HG02763 (cell line): ENCODE measurements around the gene NFKBIZ.
A peak's percentile ranks its signal among the peaks of the same experiment; 100 is the strongest.
"Not testable (repeated sequence)": the region's sequence is repeated elsewhere in the genome, so short reads cannot be mapped to it uniquely, and the experiment has no call there.

Experiments used
- ATAC-seq: cut with Tn5 transposase; IDR thresholded peaks from one replicate; pipeline ENCODE4 v1.9.1; 2021; ENCODE audit warnings: mild to moderate bottlenecking, moderate library complexity; ENCODE audit not compliant: unreplicated experiment

Gene NFKBIZ

GRCh38 chr3:101868534-101869464 is 19.5 kb downstream of the NFKBIZ start:
- no peak for ATAC-seq

DNA sequence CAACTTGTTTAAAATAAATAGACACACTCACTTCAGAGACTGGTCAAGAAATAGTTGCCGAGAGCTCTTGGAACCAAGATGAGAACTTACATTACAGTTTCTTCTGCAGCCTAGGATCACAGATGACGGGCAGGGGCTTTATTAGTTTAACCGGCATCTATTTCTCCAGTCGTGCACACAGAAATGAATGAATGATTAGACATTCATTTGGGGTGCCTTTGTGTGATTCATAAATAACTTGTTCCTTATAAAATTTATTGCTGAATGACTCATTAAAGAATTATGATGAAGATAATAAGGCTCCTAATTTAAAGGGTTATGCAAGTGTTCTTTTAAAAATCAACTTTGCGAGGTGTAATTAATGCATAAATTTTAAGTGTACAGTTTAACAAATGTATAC is 20.8 kb downstream of the NFKBIZ start:
- ATAC-seq: no peak

DNA sequence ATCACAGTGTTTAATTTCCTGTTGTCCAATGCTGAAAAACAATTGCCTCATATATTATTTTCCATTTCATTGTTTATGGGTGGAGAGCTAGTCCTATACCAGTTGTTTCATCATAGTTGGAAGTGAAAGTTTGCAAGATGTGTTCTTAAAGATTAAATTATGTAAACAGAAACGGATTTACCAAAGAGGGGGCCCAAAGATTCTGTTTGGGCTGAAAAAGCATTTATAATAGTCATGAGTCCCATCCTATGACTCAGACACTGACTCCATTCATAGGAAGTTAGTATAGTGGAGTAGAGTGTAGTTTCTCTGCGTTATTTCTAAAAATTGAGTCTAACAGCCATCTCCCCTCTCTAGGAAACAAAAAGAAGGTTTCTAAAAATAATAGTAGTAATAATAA is 24.3 kb downstream of the NFKBIZ start:
- no peak for ATAC-seq

GRCh38 chr3:101876142-101876541 is 26.8 kb downstream of the NFKBIZ start:
- no peak for ATAC-seq

- no peak for ATAC-seq
These were observed 29.3 kb downstream of the NFKBIZ start for GRCh38 chr3:101878589-101878988.

DNA sequence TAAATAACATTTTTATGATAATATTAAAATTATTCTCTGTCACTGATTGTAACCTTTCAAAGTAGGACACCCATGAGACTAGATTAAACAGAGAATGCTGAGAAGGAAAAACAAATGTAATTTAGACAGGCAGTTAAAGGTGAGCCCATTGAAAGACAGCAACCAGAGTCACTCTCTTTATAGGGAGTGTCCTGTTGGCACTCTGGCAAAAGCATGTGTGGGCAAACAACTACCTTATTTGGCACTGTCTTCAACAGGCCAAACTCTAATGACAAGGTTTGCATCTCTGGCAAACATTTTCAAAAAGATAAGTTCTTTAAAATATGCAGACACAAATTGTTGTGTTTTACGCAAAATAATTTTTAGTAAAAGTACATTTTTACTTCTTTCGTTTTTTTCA is 29.8 kb downstream of the NFKBIZ start:
- ATAC-seq: no peak

DNA sequence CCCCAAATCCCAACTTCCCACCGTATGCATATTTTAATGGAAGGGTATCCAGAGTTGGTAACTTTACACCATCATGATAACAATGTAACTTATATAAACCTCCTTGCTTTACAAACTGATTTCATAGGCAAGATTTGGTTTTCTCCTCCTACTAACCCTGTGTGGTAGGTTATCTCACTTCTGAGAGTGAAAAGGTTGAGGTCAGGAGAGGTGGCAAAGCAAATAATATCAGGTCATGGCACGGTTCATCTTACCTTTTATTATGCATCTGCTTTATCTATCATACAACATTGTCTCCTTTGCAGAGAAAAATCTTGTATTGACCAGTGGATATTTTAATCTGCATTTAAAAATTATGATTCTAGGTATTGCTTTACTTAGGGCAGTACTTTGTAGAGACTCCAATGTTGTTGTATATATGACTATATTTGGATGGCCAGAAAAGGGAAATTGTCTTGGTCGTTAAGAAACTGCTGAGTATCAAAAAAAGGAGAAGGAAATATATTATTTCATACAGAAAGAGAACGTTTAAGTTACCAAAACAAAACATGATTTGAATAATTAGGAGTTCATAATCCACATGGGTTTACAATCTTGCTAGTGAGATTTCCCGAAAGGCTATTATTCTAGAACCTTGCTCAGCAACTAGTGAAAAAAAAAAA is 30.4 kb downstream of the NFKBIZ start:
- no peak for ATAC-seq

DNA sequence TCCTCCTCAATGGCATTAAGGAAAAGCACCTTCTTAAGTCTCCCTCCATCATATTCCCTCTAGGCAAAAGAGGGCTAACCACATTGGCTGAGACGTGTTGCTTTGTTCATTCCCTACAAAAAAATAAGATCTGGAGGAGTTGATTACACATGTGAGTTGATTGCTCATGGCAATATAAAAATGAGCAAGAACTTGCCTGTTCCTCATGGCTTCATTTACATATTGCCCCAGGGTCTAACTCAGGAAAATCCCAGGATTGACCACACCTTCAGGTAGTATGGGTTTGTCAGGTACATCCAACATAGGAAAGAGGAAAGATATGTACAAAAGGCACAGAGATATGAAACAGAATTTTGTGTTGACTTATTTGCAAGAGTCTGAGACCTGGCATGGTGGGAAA is 35.5 kb downstream of the NFKBIZ start:
- no peak for ATAC-seq

DNA sequence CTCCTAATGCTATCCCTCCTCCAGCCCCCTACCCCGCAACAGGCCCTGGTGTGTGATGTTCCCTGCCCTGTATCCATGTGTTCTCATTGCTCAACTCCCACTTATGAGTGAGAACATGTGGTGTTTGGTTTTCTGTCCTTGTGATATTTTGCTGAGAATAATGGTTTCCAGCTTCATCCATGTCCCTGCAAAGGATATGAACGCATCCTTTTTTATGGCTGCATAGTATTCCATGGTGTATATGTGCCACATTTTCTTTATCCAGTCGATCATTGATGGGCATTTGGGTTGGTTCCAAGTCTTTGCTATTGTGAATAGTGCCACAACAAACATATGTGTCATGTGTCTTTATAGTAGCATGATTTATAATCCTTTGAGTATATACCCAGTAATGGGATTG is 36.3 kb downstream of the NFKBIZ start:
- ATAC-seq: not testable (repeated sequence)

GRCh38 chr3:101886626-101887025 is 37.3 kb downstream of the NFKBIZ start:
- no peak for ATAC-seq

DNA sequence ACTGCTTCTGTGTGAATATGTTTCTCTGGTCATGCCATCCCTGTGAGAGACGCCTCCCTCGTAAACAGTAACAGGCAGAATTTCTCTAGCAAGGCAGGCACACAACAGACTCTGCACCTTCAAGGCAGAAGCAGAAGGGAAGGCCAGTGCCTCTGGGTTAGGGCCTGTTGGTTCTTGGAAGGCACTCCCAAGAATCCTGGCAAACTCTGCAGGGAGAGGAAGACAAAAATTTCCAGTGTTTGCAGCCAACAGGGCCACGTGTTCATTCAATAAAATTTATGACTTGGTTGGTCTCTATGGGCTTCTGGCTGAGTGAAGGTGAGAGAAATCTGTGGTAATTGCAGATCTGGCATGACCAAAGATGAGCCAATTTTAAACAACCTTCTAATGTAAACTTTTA is 39.3 kb downstream of the NFKBIZ start:
- no peak for ATAC-seq

DNA sequence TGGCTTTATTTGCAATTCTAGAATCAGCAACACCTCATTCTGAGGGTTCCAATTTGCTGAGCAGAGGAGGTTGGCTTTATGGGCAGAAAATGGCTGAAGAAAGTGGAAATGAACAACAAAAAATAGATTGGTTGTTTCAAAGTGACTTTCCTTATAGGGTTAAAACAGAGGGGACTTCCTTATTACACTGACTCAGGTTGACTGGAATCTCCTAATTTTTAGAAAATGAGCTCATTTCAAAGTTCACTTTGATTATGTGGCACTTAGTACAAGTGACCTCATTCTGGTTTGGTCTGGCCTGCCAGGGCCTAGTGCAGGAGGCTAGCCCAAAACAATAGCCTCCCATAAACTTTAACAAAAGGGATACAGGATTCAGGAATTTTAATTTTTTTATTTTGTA is 41.4 kb downstream of the NFKBIZ start:
- ATAC-seq: no peak

- no peak for ATAC-seq
These were observed 43.3 kb downstream of the NFKBIZ start for GRCh38 chr3:101892648-101893047.

DNA sequence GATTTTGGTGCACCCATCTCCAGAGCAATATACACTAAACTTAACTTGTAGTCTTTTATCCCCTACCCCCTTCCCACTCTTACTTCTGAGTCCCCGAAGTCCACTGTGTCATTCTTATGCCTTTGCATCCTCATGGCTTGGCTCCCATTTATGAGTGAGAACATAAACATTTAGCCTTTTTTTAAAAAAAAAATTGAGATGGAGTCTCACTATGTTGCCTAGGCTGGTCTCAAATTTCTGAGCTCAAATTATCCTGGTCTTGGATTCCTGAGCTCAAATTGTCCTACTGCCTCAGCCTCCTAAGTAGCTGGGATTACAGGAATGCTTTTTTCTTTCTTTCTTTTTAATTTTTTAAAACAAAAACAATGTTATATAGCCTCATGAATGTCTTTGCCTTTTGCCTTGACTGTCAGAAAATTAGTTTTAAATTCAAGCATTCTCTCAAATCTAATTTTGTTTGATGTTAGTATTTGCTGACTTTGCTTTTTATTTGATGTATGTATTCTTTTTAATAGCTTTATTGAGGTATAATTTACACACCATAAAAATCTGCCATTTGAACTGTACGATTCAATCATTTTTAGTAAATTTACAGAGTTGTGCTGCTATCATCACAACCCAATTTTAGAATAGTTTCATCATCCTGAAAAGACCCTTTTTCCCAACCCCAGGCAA is 46.9 kb downstream of the NFKBIZ start:
- no peak for ATAC-seq

- no peak for ATAC-seq
These were observed 47.7 kb downstream of the NFKBIZ start for GRCh38 chr3:101897013-101897412.

DNA sequence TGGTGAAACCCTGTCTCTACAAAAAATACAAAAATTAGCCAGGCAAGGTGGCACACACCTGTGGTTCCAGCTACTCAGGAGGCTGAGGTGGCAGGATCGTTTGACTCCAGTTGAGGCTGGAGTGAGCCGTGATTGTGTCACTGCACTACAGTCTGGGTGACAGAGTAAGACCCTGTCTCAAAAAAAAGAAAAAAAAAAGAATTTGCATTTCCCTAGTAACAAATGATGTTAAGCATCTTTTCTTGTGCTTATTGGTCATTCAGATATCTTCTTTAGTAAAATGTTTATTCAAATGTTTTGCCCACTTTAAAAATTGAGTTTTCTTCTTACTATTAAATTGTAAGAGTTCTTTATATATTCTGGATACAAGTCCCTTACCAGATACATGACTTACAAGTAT is 48.7 kb downstream of the NFKBIZ start:
- ATAC-seq: no peak

- peak; percentile 88 for ATAC-seq
These were observed 49.4 kb downstream of the NFKBIZ start for GRCh38 chr3:101898752-101899169.

- ATAC-seq: no peak
These were observed 51.0 kb downstream of the NFKBIZ start for GRCh38 chr3:101900316-101900715.

DNA sequence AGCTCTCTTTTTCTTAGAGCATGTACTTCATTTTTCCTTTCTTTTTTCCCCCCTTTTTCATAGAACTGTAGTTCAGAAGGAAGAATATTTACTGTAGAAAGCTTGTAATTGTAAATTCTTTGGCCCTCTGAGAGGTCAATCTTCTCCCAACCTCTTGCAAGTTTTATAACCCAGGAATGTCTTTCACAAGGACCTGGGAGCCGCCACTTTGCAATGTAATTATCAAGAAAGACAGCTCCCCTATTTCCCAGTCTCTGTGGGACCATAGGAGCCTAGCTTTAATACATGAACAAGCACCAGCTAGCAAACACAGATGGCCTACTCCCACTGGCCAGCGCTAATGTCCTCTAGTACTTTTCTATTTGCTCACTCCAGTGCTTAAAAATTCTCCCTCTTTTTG is 51.4 kb downstream of the NFKBIZ start:
- no peak for ATAC-seq

- peak; percentile 63 for ATAC-seq
These were observed 52.7 kb downstream of the NFKBIZ start for GRCh38 chr3:101902041-101902440.

DNA sequence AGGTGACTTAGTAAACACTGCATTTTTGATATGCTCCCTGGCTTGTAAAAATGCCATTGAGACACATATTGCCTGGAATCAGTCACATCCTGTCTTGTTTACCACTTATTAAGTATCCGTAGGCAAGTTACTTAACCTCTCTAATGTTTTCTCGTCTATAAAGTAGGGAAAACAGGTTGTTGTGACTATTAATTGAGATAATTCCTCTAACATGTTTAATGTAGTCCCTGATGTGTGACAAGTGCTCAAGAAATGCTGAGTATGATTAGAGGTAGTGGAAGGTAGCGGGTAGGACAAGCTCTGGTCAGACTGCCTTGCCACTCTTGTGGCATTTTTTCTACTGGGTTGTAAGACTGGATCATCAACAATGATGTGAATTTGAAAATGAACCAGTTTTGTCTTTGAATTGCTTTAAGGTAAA is 54.1 kb downstream of the NFKBIZ start:
- ATAC-seq: no peak

- not testable (repeated sequence) for ATAC-seq
These were observed 56.3 kb downstream of the NFKBIZ start for GRCh38 chr3:101905573-101905972.
